K562 (cell line): ENCODE measurements around the gene PDE6H. TPM values are rescaled to one million over a fixed set of nuclear protein-coding genes. Genes with fewer than 3 reads are reported as not detected.

Experiments
- ATAC-seq: fragments of 200-7000 bp; cut with Tn5 transposase; 3 replicates; pipeline ENCODE4 v1.9.1; 2020; ENCODE audit warnings: moderate library complexity
- BruUV-seq: library from RNA; stranded (reverse); fragments of 400-500 nt; replicated peaks from 2 replicates; lab custom pipeline; 2021; lab: Mats Ljungman, UMichigan
- CTCF ChIA-PET: fragments of 300-600 bp; formaldehyde crosslinking; extraction: SDS; loops from one replicate; lab custom pipeline; 2021; ENCODE audit warnings: low intra/inter-chr PET ratio; lab: Yijun Ruan, JAX
- POLR2A ChIA-PET: fragments of 300-600, 350-650 bp; sonication (Branson Sonifier 250); formaldehyde crosslinking; extraction: SDS; loops from one replicate; lab custom pipeline; 2021; ENCODE audit warnings: antibody characterized with exemption, inconsistent platforms; lab: Yijun Ruan, JAX
- DNase-seq, 4 experiments: peaks; one replicate each; pipeline versions ENCODE4 v3.0.0 to v3.0.0-alpha.2; 2011 to 2018; ENCODE audit warnings: low spot score in 3 of 4, mixed read lengths in 3 of 4; ENCODE audit errors: extremely low read depth in 1 of 4
- FAIRE-seq: peaks from 2 replicates; lab custom pipeline; 2011; peaks lifted over from hg19 to GRCh38; lab: Jason Lieb, UNC
- H2AFZ ChIP-seq: 2 replicates; pipeline ENCODE4 v1.6.0; 2011; ENCODE audit warnings: low read depth, low read length, control low read depth, inconsistent platforms
- H3K27ac ChIP-seq: fragments of 200-600 bp; 3 replicates; pipeline ENCODE4 v1.8.0; 2011; ENCODE audit warnings: low read depth, mild to moderate bottlenecking, control low read depth, inconsistent platforms, low read length, moderate library complexity, mixed read lengths; ENCODE audit errors: extremely low read depth
- H3K27me3 ChIP-seq, 2 experiments: fragments of 300-600 bp in 1 of 2; 2 replicates in 1 of 2; 3 replicates in 1 of 2; pipeline versions ENCODE4 v1.6.0 to v1.8.0; 2011; ENCODE audit warnings: inconsistent platforms in 2 of 2, low read length in 2 of 2, mild to moderate bottlenecking in 1 of 2, mixed read lengths in 1 of 2, moderate library complexity in 1 of 2; ENCODE audit not compliant: control insufficient read depth in 2 of 2, insufficient read depth in 2 of 2
- H3K36me3 ChIP-seq: fragments of 300-600 bp; 3 replicates; pipeline ENCODE4 v1.8.0; 2011; ENCODE audit warnings: mild to moderate bottlenecking, low read length, inconsistent platforms; ENCODE audit not compliant: control insufficient read depth, insufficient read depth
- H3K4me1 ChIP-seq, 2 experiments: fragments of 200-600 bp in 1 of 2; replicated peaks in 1 of 2; 2 replicates in 1 of 2; 3 replicates in 1 of 2; pipeline versions ENCODE4 v1.5.1 to v1.8.0; 2011; ENCODE audit warnings: inconsistent platforms in 2 of 2, low read length in 2 of 2, mild to moderate bottlenecking in 1 of 2, mixed read lengths in 1 of 2, moderate library complexity in 1 of 2; ENCODE audit not compliant: control insufficient read depth in 2 of 2, insufficient read depth in 2 of 2
- H3K4me2 ChIP-seq: 2 replicates; pipeline ENCODE4 v1.6.1; 2011; ENCODE audit warnings: low read length, control low read depth, inconsistent platforms, mixed read lengths; ENCODE audit not compliant: insufficient read depth
- H3K4me3 ChIP-seq: fragments of 200-600 bp; sonication (generic), shearing (Covaris generic); 2 replicates; pipeline ENCODE4 v1.5.1; 2016; ENCODE audit warnings: control low read depth, inconsistent platforms
- H3K79me2 ChIP-seq: fragments of 200-600 bp; 3 replicates; pipeline ENCODE4 v1.8.0; 2011; ENCODE audit warnings: low read length, inconsistent platforms; ENCODE audit not compliant: control insufficient read depth, insufficient read depth
- H3K9ac ChIP-seq, 2 experiments: 2 replicates each; pipeline versions ENCODE4 v1.6.0 to v1.6.1; 2011; ENCODE audit warnings: low read depth in 2 of 2, low read length in 2 of 2, control low read depth in 1 of 2, inconsistent platforms in 1 of 2, mild to moderate bottlenecking in 1 of 2, mixed read lengths in 1 of 2; ENCODE audit not compliant: insufficient read depth in 1 of 2
- H3K9me1 ChIP-seq: one replicate; pipeline ENCODE4 v1.6.0; 2011; ENCODE audit warnings: inconsistent platforms, mild to moderate bottlenecking, low read length, moderate library complexity; ENCODE audit not compliant: control insufficient read depth, insufficient read depth
- H3K9me3 ChIP-seq: replicated peaks from 2 replicates; pipeline ENCODE4 v1.5.1; 2011; ENCODE audit warnings: low read depth, low read length, inconsistent platforms; ENCODE audit not compliant: control insufficient read depth, insufficient read depth
- H4K20me1 ChIP-seq: replicated peaks from 2 replicates; pipeline ENCODE4 v1.6.1; 2011; ENCODE audit warnings: low read length, inconsistent platforms, mixed read lengths; ENCODE audit not compliant: control insufficient read depth, insufficient read depth
- CAMTA2 ChIP-seq: fragments of 250-450 bp; sonication (Bioruptor Pico); conservative IDR thresholded peaks from 2 replicates; pipeline ENCODE4 v1.5.1; 2022
- GABPB1 ChIP-seq: sonication (generic); formaldehyde crosslinking; IDR thresholded peaks from 2 replicates; pipeline ENCODE4 v1.8.0; 2022; ENCODE audit warnings: mild to moderate bottlenecking, missing genetic modification reagents
- KLF1 ChIP-seq: fragments of 450-650 bp; IDR thresholded peaks from 2 replicates; pipeline ENCODE4 v1.6.1; 2016; ENCODE audit warnings: missing genetic modification characterization, missing compliant biosample characterization
- KLF10 ChIP-seq: fragments of 250-450 bp; sonication (Bioruptor Pico); IDR thresholded peaks from 2 replicates; pipeline ENCODE4 v1.6.1; 2021; ENCODE audit warnings: matching md5 sums
- SAP30 ChIP-seq: fragments of 200-600 bp; sonication (generic); IDR thresholded peaks from 2 replicates; pipeline ENCODE4 v1.6.1; 2012; ENCODE audit warnings: borderline replicate concordance, low read depth, mild to moderate bottlenecking, moderate library complexity, low read length, control low read depth, inconsistent platforms; ENCODE audit not compliant: insufficient read depth, poor library complexity, severe bottlenecking
- SRSF3 ChIP-seq: fragments of 200-400 bp; formaldehyde crosslinking; IDR thresholded peaks from 2 replicates; pipeline ENCODE4 v1.6.1; 2016; ENCODE audit warnings: mild to moderate bottlenecking, low read length, moderate library complexity; ENCODE audit not compliant: insufficient read depth
- TAF15 ChIP-seq: fragments of 200-400 bp; formaldehyde crosslinking; IDR thresholded peaks from 2 replicates; pipeline ENCODE4 v1.6.1; 2017; ENCODE audit warnings: mild to moderate bottlenecking, low read depth, low read length, moderate library complexity
- TSC22D4 ChIP-seq: fragments of 450-650 bp; IDR thresholded peaks from 2 replicates; pipeline ENCODE4 v1.6.1; 2016; ENCODE audit warnings: missing genetic modification characterization, missing biosample characterization, control low read depth
- ZBTB7A ChIP-seq: IDR thresholded peaks from 2 replicates; pipeline ENCODE4 v1.6.1; 2011; ENCODE audit warnings: low read depth, mild to moderate bottlenecking, low read length, moderate library complexity, borderline replicate concordance; ENCODE audit not compliant: control insufficient read depth
- ZFP1 ChIP-seq: fragments of 450-650 bp; formaldehyde crosslinking; IDR thresholded peaks from 2 replicates; pipeline ENCODE4 v1.4.0; 2020; ENCODE audit warnings: mild to moderate bottlenecking, mixed read lengths
- WGBS: fragments of 100-300 bp; shearing (Covaris generic); methylation state at CpG from one replicate; pipeline ENCODE4 v1.1.6; 2016; ENCODE audit warnings: low coverage, mixed read lengths; ENCODE audit not compliant: insufficient coverage; ENCODE audit errors: missing lambda C conversion rate; 5-methylcytosine and 5-hydroxymethylcytosine counted together
- in situ Hi-C: fragments of 300-500 bp; cut with MboI; formaldehyde crosslinking; loops from 4 replicates; pipeline ENCODE4 v1.15.0; 2018; ENCODE audit warnings: inconsistent platforms, mixed read lengths
- intact Hi-C: fragments of 100-400 bp; cut with micrococcal nuclease; formaldehyde crosslinking; loops from 2 replicates; pipeline ENCODE4 v1.14.2; 2022
- polyA plus RNA-seq, 8 experiments: library from polyadenylated mRNA; depleted of rRNA in 4 of 8; stranded (reverse) in 5 of 8; unstranded in 3 of 8; fragments of >200 nt; fragmentation: Nextera tagmentation in 2 of 8; fragmentation: Illumina TruSeq in 1 of 8; extraction: Ambion mirVana in 2 of 8; extraction: Trizol in 1 of 8; gene quantifications; 2 replicates each; pipeline versions ENCODE4 v1.2.1 to v1.2.3, GENCODE V29; 2011 to 2014; ENCODE audit warnings: inconsistent platforms in 1 of 8, missing spikeins in 1 of 8
- total RNA-seq, 7 experiments: library from RNA; depleted of rRNA in 6 of 7; stranded (reverse); fragments of >200 nt in 6 of 7; fragmentation: Illumina TruSeq in 2 of 7; extraction: Trizol in 2 of 7; gene quantifications; 2 replicates each; pipeline versions ENCODE4 v1.2.1 to v1.2.3, GENCODE V29; 2011 to 2021; ENCODE audit warnings: low replicate concordance in 1 of 7
- TF ChIP-seq, protein P1 (sequence below): sonication (generic); formaldehyde crosslinking; IDR thresholded peaks from 2 replicates; pipeline ENCODE4 v1.8.1; 2023; ENCODE audit warnings: missing genetic modification reagents, mild to moderate bottlenecking, borderline replicate concordance
- TF ChIP-seq, protein P2 (sequence below), 2 experiments: fragments of 150-350 bp in 1 of 2; IDR thresholded peaks; 2 replicates each; pipeline ENCODE4 v1.6.1; 2012 to 2016; ENCODE audit warnings: low read depth in 2 of 2, low read length in 2 of 2, mild to moderate bottlenecking in 1 of 2, moderate library complexity in 1 of 2

The PDE6H gene
- total and polyA plus RNA-seq, 9 of the 15 experiments (the other 6 are each of a cell fraction or from before 2014, with no cell fraction given): 0.15 TPM; not detected in 8

DNA sequence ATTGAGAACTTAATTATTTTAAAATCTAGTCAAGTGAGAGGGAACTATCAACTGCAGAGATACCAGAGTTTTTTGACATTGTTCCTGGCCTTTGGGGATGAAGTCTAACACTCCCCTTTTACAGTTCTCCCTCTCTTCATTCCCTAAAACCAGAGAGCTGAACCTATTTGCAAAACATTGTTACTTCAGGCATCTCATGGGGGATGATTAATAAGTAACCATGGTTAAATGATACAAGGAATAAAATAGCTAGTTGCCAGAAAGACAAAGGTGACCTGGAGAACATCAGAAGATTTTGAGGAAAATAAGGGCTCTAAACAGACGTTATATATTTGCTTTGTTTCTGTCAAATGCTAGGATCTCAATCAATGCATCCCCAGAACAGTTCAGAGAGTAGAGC, 42.3 kb downstream of the PDE6H start:
- Histone ChIP-seq H3K27me3 (no peaks in the 10 kb centered on the region), H3K4me1 (no peaks in the 10 kb centered on the region), H3K9ac (no peak overlapping the region), H3K79me2 (no peaks in the 10 kb centered on the region), H3K9me1 (no peaks in the 10 kb centered on the region), H3K36me3 (no peaks in the 10 kb centered on the region), H3K4me2 (no peak overlapping the region)
- TF ChIP-seq ZFP1 (CRISPR knock-in tag) (no peak), KLF1 (tag) (no peak), GABPB1 (CRISPR knock-in tag) (no peak), ZBTB7A (no peak), TAF15 (no peak), SAP30 (no peak), TSC22D4 (tag) (no peak), KLF10 (CRISPR knock-in tag) (no peak), SRSF3 (no peak), CAMTA2 (CRISPR knock-in tag) (no peak)
- TF ChIP-seq, protein P1, sequence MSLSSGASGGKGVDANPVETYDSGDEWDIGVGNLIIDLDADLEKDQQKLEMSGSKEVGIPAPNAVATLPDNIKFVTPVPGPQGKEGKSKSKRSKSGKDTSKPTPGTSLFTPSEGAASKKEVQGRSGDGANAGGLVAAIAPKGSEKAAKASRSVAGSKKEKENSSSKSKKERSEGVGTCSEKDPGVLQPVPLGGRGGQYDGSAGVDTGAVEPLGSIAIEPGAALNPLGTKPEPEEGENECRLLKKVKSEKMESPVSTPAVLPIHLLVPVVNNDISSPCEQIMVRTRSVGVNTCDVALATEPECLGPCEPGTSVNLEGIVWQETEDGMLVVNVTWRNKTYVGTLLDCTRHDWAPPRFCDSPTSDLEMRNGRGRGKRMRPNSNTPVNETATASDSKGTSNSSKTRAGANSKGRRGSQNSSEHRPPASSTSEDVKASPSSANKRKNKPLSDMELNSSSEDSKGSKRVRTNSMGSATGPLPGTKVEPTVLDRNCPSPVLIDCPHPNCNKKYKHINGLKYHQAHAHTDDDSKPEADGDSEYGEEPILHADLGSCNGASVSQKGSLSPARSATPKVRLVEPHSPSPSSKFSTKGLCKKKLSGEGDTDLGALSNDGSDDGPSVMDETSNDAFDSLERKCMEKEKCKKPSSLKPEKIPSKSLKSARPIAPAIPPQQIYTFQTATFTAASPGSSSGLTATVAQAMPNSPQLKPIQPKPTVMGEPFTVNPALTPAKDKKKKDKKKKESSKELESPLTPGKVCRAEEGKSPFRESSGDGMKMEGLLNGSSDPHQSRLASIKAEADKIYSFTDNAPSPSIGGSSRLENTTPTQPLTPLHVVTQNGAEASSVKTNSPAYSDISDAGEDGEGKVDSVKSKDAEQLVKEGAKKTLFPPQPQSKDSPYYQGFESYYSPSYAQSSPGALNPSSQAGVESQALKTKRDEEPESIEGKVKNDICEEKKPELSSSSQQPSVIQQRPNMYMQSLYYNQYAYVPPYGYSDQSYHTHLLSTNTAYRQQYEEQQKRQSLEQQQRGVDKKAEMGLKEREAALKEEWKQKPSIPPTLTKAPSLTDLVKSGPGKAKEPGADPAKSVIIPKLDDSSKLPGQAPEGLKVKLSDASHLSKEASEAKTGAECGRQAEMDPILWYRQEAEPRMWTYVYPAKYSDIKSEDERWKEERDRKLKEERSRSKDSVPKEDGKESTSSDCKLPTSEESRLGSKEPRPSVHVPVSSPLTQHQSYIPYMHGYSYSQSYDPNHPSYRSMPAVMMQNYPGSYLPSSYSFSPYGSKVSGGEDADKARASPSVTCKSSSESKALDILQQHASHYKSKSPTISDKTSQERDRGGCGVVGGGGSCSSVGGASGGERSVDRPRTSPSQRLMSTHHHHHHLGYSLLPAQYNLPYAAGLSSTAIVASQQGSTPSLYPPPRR: no peak
- TF ChIP-seq, protein P2, sequence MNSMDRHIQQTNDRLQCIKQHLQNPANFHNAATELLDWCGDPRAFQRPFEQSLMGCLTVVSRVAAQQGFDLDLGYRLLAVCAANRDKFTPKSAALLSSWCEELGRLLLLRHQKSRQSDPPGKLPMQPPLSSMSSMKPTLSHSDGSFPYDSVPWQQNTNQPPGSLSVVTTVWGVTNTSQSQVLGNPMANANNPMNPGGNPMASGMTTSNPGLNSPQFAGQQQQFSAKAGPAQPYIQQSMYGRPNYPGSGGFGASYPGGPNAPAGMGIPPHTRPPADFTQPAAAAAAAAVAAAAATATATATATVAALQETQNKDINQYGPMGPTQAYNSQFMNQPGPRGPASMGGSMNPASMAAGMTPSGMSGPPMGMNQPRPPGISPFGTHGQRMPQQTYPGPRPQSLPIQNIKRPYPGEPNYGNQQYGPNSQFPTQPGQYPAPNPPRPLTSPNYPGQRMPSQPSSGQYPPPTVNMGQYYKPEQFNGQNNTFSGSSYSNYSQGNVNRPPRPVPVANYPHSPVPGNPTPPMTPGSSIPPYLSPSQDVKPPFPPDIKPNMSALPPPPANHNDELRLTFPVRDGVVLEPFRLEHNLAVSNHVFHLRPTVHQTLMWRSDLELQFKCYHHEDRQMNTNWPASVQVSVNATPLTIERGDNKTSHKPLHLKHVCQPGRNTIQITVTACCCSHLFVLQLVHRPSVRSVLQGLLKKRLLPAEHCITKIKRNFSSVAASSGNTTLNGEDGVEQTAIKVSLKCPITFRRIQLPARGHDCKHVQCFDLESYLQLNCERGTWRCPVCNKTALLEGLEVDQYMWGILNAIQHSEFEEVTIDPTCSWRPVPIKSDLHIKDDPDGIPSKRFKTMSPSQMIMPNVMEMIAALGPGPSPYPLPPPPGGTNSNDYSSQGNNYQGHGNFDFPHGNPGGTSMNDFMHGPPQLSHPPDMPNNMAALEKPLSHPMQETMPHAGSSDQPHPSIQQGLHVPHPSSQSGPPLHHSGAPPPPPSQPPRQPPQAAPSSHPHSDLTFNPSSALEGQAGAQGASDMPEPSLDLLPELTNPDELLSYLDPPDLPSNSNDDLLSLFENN (IDR thresholded peaks at IDR 0.05; ENCODE audit: low read depth in 2 of 2, low read length in 2 of 2): no peak
- TF ChIP-seq, all 486 proteins: peak for 0
- Histone ChIP-seq H4K20me1 (no peaks in the 10 kb centered on the region), H3K4me3 (no peak overlapping the region), H3K27ac (no peak overlapping the region), H3K9me3 (no peaks in the 10 kb centered on the region), H2AFZ (no peak overlapping the region)
- intact Hi-C loops (no loop called here), in situ Hi-C loops (no loop called here)
- ChIA-PET CTCF (no interaction called here), POLR2A (no interaction called here)
- DNase-seq (no peak), FAIRE-seq (no peak), ATAC-seq (no peak)
- WGBS: 0% methylated on average over 1 of the region's 1 CpG
- no TSS peak for BruUV-seq
